HG03175 (cell line): Measurements from ENCODE around the gene TOR3A.
"Not testable (repeated sequence)": the region's sequence is repeated elsewhere in the genome, so short reads cannot be mapped to it uniquely, and the experiment has no call there.

ENCODE experiments used
- ATAC-seq: cut with Tn5 transposase; IDR thresholded peaks from one replicate; pipeline ENCODE4 v1.9.1; 2021; ENCODE audit warnings: mild to moderate bottlenecking, moderate library complexity; ENCODE audit not compliant: unreplicated experiment

TOR3A gene

DNA sequence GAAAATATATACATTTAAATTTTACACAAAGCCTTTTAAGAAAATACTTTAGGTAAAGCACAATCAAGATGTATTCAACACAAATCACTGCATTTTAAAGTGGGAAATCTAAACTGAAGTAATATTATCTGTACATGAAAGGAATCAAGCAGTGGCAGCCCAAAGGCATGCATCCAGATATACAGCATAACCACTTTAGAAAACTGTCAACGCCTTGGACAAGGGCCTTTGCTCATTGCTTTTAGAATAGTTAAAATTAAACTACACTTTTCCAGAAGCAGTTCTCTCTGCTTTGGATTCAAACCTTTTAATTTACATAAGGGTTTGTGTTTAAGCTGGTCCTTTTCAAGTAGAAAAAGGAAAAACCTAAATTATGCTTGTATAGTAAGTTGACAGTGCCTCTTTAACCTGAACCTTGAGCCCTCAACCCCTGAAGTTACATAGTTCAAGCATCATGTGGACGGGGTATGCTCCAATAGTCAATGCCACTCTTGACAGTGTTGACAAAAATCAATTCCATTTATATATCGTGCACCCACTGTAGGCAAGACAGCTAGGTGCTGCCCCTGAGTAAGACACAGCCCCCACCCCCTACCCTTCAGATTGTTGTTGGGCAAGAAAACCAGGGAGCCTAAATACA lies 22.9 kb downstream of the TOR3A start:
- ATAC-seq, result no peak

DNA sequence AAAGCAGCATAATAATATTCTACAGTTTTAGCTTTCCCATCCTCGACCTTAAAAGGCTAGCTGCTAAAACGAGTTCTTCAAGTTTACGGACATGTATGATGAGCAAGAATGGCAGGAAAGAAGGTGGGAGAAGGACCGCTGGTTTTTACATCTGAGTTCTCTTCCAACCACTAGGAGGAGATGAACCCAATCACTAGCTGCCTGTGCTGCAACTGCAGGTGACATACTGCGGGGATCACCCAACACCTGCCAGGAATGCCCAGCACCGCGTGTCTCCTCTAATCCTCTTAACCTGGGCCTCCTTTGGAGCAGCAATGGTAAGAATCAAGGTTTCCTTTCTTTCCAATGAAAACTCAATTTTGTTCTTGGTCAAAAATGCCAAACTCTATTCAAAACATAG lies 23.5 kb downstream of the TOR3A start:
- no peak for ATAC-seq

DNA sequence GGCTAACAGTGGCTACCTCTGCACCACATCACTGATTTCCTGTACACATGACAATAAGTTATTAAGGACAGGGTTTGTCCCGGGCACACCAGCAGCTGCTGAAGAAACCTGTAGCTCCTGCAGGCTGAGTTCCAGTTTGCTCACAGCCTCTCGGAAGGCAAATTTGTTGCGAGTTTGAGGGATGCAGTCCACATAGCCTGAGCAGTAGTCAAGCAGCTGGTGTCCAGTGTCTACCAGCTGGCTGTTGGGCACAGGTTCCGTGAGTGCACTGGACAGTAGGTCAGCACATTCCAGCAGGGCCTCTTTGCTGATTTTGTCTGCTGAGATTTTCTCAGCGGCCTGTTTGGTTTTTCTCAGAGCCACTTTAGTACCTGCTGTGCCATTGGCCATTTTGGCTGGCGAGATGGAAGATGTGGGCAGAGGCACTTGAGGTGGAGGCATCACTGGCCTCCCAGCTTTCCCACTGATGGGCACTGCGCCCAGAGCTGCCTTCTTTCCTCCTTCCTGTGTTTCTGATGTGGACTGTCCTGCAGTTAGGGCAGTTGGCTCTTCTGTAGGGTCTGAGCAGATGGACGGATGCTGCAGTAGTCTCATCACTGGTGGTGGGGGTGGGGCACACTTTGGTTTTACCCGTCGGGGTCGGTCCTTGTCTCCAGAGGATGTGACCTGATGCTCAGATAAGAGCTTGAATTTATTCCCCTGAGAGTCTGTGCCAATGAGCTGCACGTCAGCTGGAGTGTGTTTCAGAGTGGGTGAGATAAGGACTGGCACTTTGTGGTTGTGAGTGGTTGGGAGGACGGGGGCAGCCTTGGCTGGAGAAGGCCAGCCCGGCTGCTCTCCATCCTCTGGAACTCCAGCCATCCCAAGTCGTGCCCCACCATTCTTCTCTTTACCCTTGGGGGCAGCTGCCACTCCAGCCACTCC lies 26.1 kb downstream of the TOR3A start:
- ATAC-seq, result no peak

DNA sequence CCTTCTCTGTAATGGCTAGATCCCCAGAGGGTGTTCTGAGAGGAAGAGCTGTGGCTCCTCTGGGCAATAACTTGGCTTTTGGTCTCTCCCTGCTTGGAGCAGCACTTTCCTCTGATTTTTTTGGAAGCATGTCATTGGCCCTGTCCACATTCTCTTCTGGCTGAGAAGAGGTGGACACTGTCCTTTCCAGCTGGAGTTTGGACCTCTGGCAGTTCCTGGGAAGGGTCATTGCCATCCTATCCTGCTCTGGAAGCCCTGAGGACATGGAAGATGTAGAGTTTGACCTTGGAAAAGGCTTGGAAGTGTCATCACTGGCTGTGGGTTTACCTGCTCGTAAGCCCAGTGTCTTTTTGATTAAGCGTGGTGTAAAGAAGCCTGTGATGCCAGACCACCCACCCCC lies 26.8 kb downstream of the TOR3A start:
- no peak for ATAC-seq

DNA sequence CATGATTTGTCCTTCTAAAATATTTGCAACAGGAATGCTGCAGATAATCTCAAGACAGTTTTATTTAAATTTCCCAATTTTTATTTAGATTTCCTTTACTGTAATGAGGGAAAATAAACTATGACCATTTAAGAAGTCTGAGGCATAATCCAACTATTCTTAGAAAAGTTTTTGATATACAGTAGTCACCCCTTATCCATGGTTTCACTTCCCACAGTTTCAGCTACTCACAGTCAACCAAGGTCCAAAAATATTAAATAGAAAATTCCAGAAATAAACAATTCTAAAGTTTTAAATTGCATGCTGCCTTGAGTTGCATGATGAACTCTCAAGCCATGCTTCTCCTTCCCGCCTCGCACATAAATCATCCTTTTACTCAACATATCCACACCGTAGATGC lies 33.3 kb downstream of the TOR3A start:
- no peak for ATAC-seq

DNA sequence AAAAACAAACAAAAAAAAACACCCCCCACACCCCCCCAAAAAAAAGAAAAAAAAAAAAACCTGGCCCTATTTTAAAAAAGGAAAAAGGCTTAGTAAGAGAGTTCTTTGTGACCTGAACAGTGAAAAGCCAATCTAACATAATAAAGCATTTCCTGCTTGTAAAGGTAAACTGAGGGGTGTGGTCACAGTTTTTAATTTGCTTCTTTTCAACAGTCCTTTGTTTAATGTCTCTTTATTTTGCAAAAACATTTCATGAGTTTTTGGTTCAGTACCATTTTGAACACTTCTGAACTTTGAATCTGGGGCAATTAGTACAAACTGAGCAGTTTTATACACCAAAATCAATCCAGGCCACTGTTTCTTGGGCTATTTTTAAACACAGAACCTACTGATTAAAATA lies 37.6 kb downstream of the TOR3A start:
- no peak for ATAC-seq

DNA sequence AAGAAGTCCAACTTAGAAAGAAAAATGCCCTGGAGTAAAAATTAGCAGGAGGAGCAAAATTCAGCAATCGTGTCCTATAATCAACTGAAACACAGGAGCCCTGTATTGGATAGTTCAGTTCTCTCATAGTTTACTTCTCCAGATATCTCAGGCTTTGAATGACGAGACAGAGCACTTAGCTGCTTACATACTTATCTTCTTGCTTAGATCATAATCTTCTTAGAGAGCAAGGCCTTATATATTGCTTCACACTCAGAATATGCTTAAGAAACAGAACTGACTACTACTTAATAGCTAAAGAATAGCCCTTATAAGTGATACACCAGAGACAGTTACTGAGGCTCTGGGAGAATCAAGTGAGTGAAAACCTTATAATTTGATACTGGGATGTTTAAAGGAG lies 38.9 kb downstream of the TOR3A start:
- no peak for ATAC-seq

DNA sequence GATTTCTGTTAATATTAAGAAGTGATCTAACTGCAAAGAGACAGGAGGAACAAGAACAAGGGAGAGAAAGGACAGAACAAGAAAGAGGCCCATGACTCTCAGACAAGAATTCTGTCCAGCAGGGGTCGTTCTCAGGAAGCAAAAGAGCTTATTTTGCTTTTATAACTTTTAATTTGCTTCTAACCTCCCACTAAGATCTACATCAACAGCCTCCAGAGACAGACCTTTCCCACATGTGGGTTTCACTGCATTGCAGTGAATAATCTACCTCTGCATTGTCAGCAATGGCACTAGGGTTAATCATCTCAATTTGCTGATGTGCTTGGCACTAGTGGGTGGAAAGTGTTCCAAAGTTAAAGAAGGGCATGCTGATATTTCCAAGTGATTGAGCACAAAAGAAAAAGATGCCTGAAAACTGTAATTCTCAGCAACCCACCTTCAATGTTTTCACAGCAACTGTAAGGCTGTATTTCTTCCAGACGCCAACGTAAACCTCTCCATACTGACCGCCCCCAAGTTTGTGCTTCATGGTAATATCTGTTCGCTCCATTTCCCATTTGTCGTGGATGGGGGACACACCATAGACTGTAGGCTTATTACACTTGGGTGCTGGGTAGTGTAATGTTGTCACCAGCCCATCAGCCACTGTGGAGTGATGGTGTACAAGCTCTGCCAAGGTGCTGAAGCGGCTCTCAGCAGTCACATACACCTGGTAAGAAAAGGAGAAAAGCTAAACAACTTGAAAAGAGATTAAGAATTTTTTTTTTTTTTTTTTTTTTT lies 39.5 kb downstream of the TOR3A start:
- ATAC-seq, result no peak

DNA sequence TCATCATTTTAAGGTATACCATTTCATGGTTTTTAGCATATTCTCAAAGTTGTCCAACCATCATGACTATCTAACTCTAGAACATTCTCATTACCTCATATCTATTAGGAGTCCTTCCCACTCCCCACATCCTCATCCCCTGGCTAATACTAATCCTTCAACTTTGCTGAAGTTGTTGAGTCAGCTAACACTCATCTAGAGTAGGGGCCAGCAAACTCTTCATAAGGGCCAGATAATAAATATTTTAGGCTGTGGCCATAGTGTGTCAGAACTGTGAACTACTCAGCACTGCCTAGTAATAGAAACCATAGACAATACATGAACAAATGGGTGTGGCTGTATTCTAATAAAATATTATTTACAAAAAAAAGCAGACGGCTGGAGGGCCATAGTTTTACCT lies 43.0 kb downstream of the TOR3A start:
- no peak for ATAC-seq

DNA sequence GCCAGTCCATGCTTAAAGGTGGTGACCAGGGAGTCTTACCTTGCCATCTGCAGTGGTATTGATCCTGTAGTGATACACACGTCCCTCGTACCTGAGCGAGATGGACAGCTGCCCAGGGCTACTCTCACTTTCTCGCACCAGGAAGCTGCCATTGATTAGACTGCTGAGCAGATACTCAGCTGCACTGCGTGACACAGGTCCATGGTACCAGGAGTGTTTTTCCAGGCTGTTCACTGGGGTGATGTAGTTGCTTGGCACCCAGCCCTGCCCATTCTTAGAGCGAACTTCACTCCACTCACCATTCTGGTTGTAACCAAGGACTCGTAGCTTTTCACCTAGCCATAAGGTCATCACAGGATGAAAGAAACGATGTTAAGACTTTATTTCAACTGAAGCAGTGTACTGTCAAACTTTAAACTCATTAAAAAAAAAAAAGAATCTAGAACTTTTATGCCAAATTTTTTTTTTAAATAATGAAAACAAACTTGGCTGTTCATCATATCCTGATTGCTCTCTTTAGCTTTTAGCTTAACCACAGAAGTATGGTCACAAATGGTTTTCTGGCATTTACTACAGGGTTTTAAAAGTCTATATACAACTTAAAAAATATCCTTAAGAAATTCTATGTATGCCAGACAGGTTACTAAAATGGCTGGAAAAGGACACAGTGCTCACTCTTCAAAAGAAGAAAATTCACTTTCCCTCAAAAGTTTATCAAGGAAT lies 44.6 kb downstream of the TOR3A start:
- no peak for ATAC-seq

DNA sequence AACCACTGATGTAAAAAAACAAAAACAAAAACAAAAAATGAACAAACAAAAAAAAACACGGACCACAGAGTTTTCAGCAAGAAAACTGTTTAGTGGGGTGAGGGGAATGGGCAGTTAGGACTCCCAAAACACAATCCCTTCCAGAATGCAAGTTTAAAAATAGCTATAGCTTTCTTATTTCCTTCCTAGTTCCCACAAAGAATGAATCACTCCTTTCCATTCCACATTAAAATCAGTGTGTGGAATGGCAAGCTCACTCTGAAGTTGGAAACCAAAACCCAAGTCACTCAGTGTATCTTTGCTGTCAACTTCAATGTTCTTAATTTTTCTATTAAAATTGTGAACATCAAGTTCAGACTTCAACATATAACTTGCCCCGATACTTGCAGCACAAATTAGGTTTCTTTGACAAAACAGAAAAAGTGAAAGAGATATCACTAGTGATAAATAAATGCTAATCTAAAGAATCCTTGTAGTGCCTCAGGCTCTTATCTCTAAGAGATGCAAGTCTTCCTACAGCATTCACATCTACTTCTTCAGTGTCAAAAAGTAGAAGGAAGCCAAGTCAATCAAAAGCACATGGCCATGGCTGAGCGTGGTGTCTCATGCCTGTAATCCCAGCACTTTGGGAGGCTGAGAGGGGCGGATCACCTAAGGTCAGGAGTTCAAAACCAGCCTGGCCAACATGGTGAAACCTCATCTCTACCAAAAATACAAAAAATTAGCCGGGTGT lies 45.5 kb downstream of the TOR3A start:
- ATAC-seq, result no peak

DNA sequence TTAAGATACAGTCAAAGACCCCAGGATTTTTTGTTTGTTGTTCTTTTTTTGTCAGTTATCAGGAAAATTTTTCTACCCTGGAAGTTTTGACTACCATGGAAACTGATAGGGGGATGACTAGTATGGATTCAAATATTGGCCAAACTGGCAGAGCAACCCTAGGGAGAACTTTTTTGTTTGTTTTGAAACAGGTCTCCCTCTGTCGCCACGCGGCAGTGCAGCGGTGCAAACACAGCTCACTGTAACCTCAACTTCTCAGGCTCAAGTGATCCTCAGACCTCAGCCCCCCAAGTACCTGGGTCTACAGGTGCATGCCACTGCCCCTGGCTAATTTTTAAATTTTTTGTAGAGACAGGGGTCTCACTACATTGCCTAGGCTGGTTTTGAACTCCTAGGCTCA lies 46.6 kb downstream of the TOR3A start:
- no peak for ATAC-seq

DNA sequence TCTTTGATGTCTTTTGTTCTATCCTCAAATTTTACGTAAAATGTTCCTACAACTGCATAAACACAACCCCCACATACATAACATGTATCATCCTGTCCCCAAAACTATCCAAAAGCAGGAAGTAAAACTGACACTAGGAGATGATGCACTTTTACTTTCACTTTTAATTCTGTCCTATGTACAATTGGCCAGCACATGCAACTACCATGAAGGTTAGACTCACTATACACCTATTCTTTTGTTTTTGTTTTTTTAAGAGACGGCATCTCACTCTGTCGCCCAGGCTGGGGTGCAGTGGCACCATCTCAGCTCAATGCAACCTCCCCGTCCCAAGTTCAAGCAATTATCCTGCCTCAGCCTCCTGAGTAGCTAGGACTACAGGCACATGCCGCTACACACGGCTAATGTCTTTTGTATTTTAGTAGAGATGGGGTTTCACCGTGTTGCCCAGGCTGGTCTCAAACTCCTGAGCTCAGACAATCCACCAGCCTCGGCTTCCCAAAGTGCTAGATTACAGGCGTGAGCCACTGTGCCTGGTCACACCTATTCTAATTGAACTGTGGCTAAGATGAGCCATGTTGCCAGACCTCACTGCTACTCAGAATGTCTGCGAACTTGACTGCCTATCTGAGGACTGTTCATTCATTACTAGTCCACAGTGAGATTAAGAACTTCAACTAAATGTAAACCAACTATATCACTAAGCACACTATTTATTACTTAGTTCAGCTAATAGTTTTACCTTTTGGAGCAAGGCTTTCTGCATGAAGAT lies 48.0 kb downstream of the TOR3A start:
- ATAC-seq, result peak; percentile 97

DNA sequence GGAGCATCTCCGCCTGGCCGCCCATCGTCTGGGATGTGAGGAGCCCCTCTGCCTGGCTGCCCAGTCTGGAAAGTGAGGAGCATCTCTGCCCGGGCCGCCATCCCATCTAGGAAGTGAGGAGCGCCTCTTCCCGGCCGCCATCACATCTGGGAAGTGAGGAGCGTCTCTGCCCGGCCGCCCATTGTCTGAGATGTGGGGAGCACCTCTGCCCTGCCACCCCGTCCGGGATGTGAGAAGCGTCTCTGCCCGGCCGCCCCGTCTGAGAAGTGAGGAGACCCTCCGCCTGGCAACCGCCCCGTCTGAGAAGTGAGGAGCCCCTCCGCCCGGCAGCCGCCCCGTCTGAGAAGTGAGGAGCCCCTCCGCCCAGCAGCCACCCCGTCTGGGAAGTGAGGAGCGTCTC lies 53.3 kb downstream of the TOR3A start:
- not testable (repeated sequence) for ATAC-seq

DNA sequence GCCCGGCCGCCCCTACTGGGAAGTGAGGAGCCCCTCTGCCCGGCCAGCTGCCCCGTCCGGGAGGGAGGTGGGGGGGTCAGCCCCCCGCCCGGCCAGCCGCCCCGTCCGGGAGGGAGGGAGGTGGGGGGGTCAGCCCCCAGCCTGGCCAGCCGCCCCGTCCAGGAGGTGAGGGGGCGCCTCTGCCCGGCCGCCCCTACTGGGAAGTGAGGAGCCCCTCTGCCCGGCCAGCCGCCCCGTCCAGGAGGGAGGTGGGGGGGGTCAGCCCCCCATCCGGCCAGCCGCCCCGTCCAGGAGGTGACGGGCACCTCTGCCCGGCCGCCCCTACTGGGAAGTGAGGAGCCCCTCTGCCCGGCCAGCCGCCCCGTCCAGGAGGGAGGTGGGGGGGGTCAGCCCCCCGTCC lies 53.8 kb downstream of the TOR3A start:
- ATAC-seq, result not testable (repeated sequence)

DNA sequence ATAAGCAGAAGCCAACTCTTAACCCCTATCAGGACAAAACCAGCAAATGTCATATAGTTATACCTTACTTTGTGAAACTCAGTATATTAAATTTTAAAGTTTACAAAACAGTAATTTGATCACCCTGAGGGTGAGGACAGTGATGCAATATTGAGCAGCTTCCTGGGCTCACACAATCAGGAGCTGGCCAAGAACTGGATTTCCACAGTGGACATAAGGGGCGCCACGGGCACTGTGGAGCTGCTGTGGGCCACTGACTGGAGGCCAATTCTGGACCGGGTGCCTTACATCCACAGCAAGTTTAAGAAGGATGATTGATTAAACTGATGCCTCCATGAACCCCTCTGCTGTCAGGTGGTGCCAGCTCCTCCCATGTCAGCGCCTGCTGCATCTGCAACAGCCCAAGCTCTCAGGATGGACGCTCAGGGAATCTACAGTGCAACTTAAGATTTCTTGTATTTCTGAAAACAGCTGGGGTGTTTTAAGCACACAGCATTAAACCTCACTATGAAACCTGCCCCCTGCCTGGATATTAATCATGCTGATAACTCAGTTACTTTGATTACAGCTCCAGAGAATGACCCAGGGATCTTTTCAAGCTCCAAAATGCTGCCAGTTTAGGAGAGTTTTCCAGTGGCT lies 55.9 kb downstream of the TOR3A start:
- no peak for ATAC-seq

DNA sequence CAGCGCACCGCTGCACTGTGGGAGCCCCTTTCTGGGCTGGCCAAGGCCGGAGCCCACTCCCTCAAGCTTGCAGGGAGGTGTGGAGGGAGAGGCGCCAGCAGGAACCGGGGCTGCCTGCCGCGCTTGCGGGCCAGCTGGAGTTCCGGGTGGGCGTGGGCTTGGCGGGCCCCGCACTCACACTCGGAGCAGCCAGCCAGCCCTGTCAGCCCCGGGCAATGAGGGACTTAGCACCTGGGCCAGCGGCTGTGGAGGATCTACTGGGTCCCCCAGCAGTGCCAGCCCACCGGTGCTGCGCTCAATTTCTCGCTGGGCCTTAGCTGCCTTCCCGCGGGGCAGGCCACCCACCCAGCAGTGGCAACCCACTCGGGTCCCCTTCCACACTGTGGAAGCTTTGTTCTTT lies 56.9 kb downstream of the TOR3A start:
- ATAC-seq, result not testable (repeated sequence)

DNA sequence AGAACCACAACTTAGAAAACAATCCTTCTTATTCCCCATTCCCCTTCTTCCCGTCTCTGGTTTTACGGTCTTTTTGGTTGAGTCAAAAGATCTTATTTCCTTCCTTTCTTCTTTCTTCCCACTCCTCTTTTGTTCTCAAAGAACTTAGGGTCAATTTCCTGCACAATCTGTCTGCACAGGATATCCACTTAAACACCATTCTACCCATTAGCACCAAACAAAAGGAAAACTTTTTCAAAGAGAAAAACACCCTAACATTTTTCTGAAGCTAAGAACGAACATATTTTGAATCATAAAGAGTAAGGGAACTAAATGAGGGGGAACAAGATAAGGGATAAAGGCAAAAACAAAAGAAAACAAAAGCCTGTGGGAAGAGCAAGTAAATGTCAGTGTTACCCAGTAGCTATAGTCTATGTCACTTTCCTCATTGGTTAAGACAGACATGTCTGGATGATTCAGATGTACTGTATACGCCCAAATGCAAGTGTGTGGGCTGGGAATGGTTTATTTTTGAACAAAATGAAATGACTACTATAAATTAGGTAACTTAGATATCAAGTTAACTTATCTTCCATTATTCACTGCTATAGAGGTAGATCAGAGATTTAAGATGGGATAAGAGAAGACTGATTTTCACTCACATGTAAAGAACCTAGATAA lies 59.9 kb downstream of the TOR3A start:
- no peak for ATAC-seq

DNA sequence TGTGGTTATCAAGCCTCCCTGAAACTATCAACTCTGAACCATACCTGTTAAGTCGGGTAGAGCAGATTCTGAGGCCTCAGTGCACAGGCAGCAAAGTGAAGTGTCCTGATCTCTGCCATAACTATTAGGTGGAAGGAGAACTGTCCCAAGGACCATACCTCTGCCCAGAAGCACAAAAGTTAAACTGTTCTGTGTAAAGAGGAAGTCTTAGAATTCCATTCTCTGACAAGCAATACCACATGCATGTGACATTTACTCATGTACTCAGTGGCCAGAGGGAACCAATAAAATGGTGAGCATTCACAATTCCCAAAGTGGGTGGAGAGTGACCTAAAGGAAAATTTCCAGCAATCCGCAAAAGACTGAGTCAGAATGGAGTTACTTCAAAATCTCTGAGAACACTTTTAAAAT lies 61.0 kb downstream of the TOR3A start:
- ATAC-seq, result no peak
